HG02938 (cell line): ENCODE measurements around the gene FOXL3.

Experiments used
- ATAC-seq: cut with Tn5 transposase; IDR thresholded peaks from one replicate; pipeline ENCODE4 v1.9.1; 2021; ENCODE audit warnings: mild to moderate bottlenecking, moderate library complexity; ENCODE audit not compliant: unreplicated experiment

Gene FOXL3

DNA sequence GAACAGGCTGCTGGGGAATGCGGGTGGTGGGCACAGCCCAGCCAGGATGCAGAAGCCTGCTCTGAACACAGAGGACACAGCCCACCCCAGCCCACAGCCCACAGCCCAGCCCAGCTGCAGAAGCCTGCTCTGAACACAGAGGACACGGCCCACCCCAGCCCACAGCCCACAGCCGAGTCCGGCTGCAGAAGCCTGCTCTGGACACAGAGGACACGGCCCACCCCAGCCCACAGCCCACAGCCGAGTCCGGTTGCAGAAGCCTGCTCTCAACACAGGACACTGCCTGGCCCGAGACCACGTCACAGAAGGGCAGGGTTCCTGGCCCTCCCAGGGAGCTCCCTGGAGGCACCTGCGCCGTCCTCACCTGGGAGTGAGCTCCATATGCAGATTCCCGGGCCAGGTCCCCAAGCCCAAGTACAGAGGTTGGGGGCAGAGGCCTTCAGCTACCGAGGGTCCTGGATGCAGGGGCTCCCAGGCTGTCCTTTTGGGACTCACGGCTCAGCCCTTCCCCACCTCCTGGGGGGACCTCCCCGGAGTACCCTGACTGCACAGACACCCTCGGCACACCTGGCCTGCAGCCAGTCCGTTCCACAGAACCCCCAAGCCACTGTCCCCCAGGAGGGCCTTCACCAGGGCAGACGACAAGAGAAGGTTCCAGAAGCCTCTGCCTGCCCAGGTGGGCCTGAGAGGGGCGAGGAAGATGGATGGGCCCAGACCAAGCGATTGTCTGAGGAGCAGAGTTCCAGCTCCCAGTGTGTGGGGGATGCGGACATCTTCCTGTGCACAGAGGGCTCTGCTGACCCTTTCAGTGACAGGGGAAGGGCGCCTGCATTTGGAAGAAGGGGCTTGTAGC is 23.7 kb upstream of the FOXL3 start:
- ATAC-seq, result no peak

DNA sequence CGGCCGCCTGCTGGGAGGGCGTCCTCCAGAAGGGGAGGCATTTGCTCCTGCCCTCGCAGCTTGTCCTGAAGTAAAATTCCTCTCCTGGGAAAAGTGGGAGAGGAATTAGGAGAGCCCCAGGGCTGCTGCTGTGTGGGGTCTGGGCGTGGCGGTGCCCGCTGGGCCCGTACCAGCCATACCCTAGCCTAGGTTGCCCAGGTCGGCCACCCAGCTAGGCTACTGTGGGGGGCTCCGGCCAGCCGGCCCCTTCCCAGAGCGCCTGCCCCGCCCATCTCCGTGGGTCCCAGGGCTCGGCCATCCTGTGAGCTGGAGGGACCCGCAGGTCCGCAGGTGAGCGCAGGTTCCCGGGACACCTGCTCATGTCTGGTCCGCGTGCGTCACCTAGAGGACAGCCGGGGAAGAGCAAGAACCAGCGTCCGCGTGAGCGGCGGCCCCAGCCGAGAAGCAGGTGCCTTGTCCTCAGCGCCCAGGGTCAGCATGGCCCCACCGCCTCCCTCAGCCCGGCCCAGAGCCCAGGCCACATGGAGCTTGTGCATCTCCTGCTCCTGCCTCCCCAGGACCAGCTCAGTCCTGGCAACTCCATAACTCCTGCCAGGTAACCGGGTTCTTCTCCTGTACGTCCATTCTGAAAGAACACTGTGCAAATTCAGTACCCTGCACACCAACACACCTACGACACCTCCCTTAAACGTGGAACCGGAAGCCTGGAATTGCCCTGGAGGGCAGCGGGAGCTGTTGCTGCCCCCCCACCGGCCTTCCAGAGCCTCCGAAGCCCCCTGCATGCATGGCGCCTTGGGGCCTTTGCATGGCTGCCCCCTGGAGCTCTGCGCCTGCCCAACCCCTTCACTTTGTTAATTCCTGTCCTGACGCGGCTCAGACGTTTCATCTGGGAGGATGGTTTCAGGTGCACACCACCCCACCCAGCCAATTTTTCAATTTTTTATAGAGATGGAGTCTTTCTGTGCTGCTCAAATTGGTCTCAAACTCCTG is 22.8 kb upstream of the FOXL3 start:
- no peak for ATAC-seq

DNA sequence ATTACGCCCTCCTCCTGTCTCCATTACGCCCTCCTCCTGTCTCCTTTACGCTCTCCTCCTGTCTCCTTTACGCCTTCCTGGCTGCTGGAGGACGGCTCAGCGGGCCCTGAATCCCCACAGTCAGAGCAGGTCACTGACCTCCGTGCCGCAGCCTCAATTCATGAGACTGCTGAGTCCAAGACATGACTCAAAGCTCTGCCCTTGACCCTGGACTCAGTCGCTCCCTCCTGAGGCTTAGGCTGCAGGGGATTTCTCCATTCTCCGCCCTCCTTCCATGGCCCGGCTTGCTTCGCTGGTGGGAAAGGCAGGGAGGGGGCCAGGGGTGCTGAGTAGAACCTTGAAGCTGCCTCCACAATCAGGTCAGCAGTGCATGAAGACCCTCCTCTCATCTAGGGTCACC is 21.0 kb upstream of the FOXL3 start:
- no peak for ATAC-seq

DNA sequence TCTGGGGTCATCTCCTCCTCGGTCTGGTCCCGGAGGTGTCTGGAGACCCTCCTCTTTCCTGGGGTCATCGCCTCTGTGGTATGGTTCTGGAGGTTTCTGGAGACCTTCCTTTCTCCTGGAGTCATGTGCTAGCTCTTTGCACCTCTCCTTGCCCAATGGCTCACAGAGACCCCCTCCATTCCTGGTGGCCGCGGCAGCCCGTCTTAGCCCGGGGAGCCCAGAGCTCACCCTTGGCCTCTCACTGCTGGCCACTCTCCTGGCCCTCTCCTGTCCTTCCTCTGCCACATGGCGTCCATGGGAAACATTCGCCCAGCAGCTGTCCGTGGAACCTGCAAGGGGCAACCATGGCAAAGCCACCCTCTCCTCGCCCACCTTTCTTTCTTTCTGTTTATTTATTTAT is 20.2 kb upstream of the FOXL3 start:
- ATAC-seq, result no peak

DNA sequence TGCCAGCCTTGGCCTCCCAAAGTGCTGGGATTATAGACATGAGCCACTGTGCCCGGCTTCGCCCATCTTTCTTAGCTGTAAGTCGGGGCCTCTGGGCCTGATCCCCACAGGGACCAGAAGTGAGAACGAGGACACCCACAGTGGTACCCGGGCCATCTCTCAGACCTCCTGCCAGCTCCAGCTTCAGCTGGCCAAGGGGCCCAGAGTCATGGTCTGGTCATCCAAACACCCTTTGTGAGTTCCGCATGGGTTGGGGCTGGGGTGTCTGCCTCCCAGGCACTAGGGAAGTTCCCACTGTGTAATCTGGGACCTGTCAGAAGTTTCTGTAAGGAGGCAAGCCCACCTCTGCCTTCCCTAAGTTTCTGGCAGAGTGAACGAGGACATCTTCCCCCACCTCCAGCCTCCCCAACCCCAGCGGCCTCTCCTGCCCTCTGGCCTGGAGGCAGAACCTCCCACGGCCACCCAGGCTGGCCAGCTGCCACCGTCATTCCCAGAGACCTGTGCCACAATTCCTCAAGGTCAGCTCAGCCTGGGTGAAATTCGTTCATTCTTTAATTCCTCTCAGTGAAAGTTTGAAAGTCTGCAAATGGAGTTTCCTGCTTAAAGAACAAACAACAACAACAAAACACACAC is 19.5 kb upstream of the FOXL3 start:
- ATAC-seq, result no peak

DNA sequence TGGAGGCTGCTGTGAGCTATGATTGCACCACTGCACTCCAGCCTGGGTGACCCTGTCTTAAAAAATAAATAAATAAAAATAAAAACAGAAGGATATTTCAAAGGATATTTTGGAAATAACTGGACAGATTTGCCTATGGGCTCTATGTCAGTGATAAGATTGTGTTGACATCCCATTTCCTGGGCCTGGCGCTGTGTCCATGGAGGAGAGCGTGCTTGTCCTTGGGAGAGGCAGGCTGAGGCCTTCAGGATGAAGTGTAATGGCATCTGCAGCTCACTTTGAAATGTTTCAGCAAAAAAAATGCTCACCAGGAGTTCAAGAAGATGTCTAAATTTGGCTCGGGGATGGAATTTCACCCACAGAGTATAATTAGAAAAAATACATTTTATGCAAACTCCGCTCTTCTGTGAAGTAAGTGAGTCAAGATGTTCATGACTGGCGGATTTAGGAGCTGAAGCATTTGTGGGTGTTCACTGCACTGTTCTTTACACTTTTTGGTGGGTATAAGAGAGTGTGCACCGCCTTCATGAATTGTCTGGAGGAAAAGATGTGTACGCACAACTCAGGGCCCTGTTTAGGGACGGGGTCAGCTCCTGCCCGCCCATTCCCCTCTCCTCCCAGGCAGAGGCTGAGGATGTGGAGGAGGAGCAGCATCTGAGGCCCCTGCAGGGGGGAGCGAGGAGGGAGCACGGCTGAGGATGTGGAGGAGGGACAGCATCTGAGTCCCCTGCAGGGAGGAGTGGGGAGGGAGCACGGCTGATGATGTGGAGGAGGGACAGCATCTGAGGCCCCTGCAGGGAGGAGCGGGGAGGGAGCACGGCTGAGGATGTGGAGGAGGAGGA is 18.5 kb upstream of the FOXL3 start:
- ATAC-seq, result no peak

DNA sequence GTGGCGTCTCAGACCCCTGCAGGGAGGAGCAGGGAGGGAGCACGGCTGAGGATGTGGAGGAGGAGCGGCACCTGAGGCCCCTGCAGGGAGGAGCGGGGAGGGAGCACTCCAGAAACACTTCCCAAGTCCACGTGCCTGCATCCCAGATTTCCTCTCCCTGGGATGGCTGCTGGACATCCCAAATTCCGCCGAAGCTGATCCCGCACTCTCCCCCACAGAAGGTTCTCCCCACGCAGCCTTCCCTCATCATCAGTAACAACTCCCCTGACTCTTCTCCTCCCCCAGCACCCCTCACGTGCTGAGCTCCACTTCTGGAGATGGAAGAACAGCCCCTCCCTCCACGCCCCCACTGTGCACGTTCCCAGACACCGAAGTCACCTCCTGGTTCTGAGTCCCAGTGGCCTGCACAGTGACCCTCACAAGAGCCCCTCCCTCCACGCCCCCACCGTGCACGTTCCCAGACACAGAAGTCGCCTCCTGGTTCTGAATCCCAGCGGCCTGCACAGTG is 17.8 kb upstream of the FOXL3 start:
- no peak for ATAC-seq

DNA sequence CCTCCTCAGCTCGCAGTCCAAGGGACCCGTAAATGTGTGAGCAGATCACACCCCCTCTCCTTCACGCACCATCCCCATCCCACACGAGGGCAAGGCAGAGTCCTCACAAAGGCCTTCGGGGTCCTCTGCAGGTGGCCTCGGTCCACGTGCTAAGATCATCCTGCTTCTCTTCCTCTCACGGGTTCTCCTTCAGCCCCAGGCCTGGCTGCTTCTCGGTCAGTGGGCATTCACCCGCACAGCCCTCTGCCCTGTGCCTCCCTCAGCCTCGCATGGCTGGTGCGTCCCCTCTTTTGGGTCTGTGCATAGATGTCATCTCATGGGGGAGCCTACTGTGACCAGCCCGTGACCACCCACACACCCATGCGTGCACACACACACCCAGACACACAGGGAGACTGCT is 17.3 kb upstream of the FOXL3 start:
- ATAC-seq, result no peak

DNA sequence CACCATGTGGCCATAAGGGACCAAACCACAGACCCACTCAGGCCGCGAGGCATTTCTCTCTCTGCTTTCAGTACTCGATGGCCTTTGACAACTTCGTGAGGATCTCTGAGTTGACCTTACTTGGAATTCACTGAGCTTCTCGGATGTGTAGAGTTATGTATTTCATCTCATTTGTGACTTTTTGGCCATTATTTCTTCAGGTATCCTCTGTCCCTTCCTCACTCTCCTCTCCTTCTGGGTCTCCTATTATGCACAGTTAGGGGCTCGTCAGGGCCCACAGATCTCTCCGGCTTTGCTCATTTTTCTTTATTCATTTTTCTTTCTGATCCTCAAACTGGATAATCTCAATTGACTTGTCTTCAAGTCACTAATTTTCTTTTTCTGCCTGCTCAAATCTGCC is 16.6 kb upstream of the FOXL3 start:
- ATAC-seq, result no peak

DNA sequence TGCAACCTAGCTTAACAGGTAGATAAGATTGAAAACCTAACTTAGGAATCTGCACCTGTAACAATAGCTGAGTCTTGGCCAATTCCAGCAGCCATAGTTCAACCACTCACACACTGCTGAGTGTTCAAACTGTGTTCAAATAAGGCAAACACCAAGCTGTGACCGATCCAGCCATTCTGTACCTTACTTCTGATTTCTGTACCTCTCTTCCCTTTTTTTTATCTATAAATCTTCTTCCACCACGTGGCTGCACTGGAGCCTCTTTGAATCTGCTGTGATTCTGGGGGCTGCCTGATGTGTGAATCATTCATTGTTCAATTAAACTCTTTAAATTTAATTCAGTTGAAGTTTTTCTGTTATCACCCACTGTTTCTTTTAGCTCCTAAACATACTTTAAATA is 15.7 kb upstream of the FOXL3 start:
- no peak for ATAC-seq

DNA sequence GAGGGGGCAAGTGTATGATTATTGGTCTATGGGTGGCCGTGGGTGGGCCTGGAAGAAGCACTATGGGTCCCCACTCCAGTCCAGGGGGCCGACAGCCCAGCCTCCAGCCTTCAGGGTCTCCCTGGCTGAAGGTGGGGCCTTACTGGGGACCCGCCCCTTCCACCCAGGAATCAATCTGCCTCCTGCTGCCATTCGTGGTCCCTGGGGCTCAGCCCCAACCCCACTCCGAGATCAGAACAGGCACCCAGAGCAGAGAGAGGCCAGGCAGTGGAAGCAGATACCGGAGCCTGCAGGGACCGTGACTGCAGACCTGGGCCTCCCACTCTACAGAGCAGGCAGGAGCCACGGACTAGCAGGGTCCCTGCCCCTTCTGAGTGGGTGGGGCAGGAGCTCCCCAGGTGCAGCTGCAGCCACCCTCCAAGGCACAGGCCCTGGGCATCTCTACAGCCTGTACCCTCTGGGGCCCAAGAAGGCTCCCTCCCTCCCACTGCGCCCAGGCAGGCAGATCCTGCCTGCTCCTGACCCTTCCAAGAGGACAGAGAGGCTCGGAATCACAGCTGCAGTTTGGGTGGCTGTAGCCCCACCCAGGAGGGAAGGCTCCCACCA is 13.6 kb upstream of the FOXL3 start:
- ATAC-seq, result no peak

DNA sequence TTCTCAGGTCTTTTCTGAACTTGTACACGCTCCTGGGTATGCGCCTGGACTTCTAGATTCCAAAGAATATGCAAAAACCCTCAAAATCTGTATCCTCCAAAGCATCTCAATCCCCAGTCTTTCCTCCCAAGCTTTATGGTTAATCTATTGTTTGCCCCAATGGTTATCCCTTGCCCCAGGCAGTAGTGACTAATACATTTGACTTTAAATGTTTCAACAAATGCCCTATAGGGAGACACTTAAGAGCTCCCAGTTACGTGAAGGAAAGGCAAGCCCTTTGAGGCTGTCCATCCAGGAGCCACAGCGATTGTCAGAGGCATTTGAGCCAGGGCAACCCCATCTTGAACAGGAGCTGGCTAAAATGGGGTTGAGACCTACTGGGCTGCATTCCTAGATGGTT is 12.7 kb upstream of the FOXL3 start:
- ATAC-seq, result no peak

DNA sequence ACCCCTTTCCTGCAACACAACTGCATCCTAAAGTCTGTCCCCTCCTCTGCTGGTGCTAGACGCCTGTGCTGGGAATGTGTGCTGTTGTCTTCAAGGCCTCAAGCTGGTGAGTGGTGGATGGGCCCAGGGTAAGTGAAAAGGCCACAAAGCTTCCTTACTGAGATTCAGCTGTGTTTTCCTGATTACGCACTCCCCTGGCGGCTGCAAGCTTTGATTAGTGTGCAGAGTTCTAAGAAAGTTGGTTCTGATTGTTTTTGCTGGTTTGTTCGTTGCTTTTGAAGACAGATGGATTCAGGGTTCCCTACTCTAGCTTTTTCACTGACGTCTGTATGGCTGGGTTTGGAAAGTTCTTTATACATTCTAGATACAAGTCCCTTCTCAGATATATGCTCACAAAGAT is 11.9 kb upstream of the FOXL3 start:
- no peak for ATAC-seq

DNA sequence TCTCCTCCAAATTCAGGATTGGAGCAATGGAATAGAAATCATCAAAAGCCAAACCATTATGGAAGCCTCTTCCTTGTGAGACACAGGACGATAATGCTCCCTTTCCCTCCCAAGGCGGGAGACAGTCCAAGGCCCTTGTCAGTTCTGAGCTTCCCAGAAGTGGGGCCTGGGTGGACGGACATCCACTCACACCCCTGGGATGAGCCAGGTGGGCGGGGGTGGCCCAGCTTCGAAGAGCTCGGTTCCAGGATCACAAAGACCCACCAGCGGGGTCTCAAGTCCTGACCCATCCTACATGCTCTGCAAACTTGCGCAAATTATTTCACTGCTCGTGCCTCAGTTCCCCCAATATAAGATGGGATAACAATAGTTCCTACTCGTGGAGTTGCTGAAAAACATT is 10.1 kb upstream of the FOXL3 start:
- no peak for ATAC-seq

DNA sequence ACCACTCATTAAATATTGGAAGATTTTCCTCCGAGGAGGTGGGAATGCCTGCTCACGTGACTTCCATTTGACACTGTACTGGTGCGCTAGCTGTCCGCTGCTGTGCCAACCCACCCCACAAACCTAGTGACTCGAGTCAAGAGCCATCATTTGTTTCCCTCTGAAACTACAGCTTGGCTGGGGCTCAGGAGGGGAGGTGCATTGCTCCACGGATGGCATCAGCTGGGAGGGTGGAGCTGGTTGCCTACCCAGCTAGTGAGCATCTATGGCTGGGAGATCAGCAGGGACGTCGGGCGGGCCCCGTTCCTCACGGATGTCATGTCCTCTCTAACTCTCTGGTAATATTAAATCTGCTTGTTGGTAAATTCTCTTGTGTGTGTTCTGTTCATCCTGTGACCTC is 9.5 kb upstream of the FOXL3 start:
- no peak for ATAC-seq

DNA sequence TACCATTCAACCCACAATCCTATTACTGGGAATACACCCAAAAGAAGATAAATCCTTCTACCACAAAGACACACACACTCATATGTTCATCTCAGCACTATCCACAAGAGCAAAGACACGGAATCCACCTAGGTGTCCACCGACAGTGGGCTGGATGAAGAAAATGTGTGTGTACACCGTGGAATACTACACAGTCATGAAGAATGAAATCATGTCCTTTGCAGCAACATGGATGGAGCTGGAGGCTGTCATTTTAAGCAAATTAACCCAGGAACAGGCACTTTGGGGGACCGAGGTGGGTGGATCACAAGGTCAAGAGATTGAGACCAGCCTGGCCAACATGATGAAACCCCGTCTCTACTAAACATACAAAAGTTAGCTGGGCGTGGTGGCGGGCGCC is 8.3 kb upstream of the FOXL3 start:
- no peak for ATAC-seq

DNA sequence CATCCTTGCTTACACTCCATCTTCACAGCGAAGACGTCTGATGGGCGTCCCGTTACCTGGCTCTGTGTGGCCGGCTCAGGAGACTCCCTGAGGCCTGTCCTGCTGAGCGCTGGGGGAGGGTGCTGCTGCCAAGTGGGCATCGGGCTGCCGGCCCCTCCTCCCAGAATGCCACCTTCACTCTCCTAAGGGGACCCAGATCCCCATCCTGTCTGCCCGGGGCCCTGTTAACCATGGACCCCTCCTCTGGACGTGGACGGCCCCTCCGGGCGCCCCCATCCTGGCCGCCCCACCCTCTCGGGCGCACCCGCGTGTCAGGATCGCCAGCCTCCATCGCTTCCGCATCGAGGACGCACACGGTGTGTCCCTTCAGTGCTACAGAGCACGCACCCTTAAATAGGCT is 7.3 kb upstream of the FOXL3 start:
- no peak for ATAC-seq

DNA sequence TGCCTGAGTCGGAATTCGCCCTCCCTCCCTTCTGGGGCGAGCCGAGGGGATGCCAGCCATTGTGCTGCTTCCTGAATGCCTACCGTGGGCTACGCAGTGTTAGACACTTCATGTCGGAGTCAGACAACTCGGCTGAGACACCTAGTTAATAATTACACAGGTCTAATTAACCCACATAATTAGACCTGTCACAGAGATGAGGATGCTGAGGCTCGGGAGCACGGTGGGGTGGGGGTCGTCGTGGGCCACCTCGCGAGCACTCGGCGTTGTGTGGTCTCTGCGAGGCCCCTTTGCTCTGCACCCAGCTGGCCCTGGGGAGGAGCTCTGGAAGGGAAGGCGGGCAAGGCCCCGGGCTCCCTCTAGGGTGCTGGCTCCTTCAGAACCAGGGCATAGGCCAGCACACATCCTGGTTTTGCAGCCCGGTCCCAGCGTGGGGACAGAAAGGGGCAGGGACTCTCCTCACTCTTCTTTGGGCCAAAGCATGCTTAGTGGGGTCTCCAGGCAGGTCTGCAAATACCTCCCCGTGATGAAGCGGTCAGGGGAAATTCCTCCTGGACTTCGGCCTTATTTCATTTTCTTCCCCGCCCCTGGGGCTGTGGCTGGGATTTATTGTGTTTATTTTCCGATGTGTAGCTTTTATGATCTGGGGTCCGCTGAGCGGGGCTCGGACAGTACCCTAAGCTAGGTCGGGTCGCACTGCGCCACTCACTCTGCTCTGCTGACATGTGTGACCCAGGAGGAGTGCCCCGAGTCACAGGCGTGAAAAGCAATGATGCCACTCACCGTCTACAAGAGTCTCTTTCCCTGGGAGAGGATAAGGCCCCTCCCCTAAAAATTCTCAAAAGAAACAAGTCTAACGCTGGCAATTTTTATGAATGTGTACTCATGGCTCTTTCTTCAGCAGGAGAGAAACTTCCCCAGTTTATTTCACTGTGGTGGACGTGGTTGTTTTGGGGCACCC is 4.9 kb upstream of the FOXL3 start:
- no peak for ATAC-seq

DNA sequence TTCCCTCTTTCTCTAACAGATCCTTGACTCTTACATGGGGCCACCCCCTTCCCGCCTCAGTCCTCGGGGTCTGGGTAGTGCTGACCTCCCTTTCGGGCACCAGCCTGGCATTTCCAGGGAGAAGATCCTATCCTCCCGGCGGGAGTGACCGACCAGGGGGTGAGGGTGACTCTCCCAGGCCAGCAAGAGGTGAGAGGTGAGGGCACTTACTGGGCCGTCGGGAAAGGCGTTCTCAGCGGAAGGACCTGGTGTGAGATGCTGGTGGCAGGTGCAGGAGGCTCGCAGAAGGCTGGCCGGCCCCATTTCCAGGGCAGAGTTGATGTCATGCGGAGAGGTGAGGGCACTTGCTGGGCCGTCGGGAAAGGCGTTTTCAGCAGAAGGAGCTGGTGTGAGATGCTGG is 4.2 kb upstream of the FOXL3 start:
- no peak for ATAC-seq
